Spleen (tissue), 7 donors: ENCODE results near the gene EPB41L4B.

Experiments
- CTCF ChIP-seq, 11 experiments: fragments of 200-600 bp in 7 of 11; fragments of 450-650 bp in 4 of 11; sonication (generic) in 4 of 11; IDR thresholded peaks in 8 of 11; conservative IDR thresholded peaks in 3 of 11; 1 replicate in 7 of 11; 2 replicates in 4 of 11; pipeline versions ENCODE4 v1.4.0 to v1.8.0; 2016 to 2021; ENCODE audit warnings: antibody characterized with exemption in 11 of 11, inconsistent platforms in 4 of 11, mild to moderate bottlenecking in 1 of 11
- POLR2A ChIP-seq, 3 donors: fragments of 450-650 bp; IDR thresholded peaks; one replicate each; pipeline ENCODE4 v1.5.1; 2017; ENCODE audit warnings: antibody characterized with exemption in 3 of 3, mild to moderate bottlenecking in 1 of 3
- POLR2AphosphoS5 ChIP-seq, 3 donors: sonication (generic); formaldehyde crosslinking; IDR thresholded peaks; one replicate each; pipeline ENCODE4 v1.5.1; 2017; ENCODE audit warnings: antibody characterized with exemption in 3 of 3
- donor health status: DM: no; HTN: no; CAD: no; lungs with moderate emphysema.
- donor health status: DM: no; HTN: no; CAD: no.
- donor health status: DM: no; HTN: no; CAD: no.

- TF ChIP-seq POLR2A (IDR thresholded peaks at IDR 0.05) = no peak
- TF ChIP-seq CTCF (IDR thresholded peaks at IDR 0.05 in 8 of 11, conservative IDR thresholded peaks at IDR 0.05 in 3 of 11) = no peak
- no peak for TF ChIP-seq POLR2AphosphoS5 (IDR thresholded peaks at IDR 0.05)
These were observed 65.5 kb downstream of the EPB41L4B start for GRCh38 chr9:109255394-109255793.
